HG02973 (cell line): ENCODE data around the gene GREB1L.
"Not testable (repeated sequence)": the region's sequence is repeated elsewhere in the genome, so short reads cannot be mapped to it uniquely, and the experiment has no call there.

Experiments
- ATAC-seq: cut with Tn5 transposase; IDR thresholded peaks from one replicate; pipeline ENCODE4 v1.9.1; 2021; ENCODE audit warnings: moderate library complexity; ENCODE audit not compliant: unreplicated experiment

GREB1L gene

GRCh38 chr18:21242141-21242779 is at the start of gene GREB1L:
Gene GREB1L, plus strand, starts transcription at chr18:21242232. Its CDS starts 141,287 bp downstream, at chr18:21383519.
- no peak for ATAC-seq

- ATAC-seq, result no peak
Observed at GRCh38 chr18:21192308-21192624, 49.8 kb upstream of the GREB1L start.

DNA sequence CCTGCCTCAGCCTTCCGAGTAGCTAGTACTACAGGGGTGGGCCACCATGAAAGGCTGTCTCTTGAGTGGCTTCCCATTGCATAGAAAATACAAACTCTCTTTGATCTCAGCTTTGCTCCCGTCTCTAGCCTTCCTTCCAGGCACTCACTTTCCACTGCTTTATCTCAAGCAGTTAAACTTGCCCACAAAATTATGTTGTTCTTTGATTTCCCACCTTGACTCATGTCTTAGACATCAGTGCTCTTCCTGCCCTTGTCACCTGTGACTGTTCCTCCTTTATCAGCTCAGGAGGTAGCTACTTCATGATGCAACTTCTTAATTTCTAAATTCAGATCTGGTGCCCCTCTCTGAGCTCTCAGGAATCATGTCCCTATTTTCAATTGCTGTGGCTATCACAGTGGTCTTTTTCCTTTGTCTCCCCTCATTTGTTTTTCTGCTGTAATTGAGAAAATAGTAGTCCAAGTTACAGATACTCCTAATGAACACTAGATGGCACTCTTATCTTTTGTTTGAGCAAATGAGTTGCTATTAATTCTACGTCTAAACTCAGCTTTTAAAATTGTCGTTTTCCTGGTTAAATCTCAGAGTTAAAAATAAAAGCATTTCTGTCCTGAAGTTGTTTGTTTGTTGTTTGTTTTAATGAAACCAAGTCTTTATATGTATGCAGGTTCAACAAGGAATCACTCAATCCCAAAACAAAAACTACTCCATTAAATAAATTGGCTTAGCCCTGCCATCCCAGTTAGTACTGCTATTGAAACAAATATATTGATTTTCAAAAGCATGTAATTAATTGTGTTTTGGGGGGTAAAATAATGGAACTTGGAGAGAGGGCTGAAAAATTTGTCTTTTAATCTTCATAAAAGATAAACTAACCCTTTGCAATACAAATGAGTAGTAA is 46.9 kb upstream of the GREB1L start:
- no peak for ATAC-seq

- ATAC-seq, result no peak
Observed at GRCh38 chr18:21196426-21196825, 45.6 kb upstream of the GREB1L start.

- no peak for ATAC-seq
Observed at GRCh38 chr18:21203126-21203525, 38.9 kb upstream of the GREB1L start.

- ATAC-seq, result no peak
Observed at GRCh38 chr18:21203542-21204241, 38.3 kb upstream of the GREB1L start.

DNA sequence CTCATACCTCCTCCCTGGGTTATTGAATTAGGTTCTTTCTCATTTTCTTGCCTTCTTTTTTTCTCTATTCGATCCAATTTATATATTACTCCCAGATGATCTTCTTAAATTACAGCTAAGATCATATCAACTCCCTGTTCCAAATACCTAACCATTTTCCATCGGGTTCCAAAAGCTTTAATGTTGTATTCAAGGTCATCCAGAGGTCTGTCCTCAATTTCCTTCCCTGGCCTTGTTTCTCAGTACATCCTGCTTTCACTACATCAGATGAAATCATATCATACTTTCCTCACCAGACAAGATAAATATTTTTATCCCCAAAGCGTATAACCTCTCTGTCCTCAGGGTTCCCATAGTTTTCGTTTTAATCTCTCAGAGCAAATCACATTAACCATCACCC is 36.3 kb upstream of the GREB1L start:
- ATAC-seq, result no peak

GRCh38 chr18:21210278-21210677 is 31.8 kb upstream of the GREB1L start:
- no peak for ATAC-seq

GRCh38 chr18:21210784-21211183 is 31.2 kb upstream of the GREB1L start:
- no peak for ATAC-seq

DNA sequence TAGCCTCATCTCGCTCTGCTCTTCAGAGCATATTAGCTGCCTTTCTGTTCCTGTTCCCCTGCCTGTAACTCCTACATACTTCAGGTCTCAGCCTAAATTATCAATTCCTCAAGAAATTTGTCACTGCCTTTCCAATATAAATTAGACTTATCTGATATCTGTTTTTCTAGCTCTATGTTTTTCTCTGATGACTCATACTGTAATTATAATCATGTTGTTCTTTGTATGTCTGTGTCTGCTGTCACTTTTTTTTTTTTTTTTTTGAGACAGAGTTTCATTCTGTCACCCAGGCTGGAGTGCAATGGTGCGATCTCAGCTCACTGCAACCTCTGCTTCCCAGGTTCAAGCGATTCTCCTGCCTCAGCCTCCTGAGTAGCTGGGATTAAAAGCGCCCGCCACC is 27.6 kb upstream of the GREB1L start:
- not testable (repeated sequence) for ATAC-seq

- ATAC-seq, result no peak
Observed at GRCh38 chr18:21215490-21215889, 26.5 kb upstream of the GREB1L start.

DNA sequence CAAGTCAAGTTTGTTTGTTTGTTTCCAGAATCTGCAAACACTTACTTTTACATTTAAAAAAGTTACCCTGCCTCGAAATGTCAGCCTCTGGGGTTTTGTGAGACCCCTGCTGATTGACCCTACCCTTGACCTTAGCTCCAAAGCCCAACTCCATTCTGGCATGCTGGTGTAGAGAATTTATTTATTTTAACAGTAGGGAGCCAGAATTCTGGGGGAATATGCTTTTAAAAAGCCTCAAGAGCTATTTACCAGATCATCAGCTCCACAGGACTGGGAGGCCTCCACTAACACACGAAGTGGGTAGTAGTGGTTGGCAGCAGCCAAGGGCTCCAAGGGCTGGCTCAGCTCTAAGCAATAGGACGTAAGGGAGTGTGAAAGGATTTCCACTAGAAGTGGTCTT is 23.2 kb upstream of the GREB1L start:
- no peak for ATAC-seq

DNA sequence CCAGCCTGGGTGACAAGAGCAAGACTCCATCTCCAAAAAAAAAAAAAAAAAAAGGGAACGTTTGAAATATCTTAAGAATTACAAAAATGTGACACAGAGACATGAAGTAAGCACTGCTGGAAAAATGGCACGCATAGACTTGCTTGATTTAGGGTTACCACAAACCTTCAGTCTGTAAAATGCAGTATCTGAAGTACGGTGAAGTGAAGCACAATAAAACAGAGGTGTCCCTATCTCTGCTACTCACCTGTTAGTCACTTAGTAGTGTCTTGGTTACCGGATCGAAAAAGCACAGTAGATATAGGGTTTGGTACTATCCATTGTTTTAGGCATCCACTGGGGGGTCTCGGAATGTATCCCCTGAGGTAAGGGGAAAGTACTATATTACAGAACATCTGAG is 11.6 kb upstream of the GREB1L start:
- no peak for ATAC-seq

DNA sequence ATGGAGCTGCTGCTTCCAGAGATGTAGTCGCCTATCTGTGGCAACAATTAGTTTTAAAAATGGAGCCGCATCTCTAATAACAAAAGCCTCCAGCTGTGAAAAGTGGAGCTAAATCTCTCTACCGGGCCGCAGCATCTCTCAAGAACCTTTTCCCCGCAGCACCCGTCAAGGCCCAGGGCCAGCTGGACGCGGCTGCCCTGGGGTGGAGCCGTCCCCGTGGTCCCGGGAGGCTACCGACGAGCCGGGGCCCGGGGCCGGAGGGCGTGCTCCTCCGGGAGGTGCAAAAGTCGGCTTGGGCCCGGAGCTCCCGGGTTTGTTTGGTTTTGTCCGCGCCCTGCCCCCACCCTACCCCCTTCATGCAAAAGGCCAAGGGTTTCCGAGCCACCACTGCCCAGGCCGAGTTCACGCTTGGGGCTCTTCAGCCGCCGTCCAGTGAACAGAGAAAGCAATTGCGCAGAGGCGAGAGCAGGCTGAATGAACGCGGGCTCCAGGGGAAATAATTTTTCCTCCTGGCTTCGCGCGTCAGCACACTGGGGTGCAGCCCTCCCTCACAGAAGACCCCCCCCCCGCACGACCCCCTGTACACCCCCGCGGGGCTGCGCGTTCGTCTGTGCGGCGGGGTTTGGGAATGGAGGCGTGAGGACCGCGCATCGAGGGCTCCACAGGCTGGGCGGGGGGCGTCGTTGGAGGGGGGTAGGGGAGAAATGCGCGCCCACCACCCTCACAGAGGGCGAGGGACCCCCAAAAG is 557 bp upstream of the GREB1L start:
- ATAC-seq, result no peak

DNA sequence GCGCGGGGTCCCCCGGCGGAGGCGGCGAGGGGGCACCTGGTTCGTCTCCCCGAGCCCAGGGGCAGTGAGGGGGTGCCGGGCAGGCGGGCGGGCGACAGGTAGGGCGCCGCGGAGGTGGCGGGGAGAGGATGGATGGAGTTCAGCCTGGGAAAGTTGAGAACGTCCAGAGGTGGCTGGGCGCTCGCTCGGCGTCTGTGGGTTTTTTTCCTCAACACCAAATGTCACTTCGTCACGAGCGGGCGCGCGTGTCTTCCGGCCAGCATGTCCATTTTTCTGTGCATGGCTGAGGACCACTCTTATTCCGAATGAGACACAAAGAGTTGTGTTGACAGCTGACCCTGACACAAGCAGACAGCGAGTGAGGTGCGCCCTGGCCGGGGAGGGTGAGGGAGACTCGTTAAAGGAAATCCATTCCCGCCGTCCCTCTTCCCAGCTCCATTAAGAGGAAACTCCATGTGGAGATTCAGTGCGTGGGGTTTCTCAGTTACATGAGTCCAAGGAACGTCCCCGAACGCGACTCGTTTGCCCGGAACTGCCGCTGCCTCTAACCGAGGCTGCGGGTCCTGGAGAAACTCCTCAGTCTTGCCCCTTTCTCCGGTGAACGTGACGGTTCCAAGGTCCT is 859 bp downstream of the GREB1L start:
- ATAC-seq, result no peak

DNA sequence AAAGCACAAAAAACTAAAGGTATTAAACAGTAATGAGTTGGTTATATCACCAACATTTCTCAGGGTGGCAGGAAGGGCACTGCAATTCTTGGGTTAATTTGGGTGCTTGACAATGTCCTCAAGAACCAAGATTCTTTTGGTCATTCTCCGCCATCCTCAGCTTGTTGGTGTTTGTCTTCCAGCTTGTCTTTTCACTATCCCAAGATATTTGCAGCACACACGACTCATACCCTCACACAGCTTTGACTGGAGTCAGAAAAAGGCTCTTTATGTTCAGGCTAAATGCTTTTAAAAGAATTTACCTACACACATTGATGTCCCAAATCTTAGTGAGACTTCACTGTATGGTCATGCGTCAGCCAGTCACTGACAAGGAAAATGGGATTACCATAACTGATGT is 12.5 kb downstream of the GREB1L start:
- ATAC-seq, result no peak

DNA sequence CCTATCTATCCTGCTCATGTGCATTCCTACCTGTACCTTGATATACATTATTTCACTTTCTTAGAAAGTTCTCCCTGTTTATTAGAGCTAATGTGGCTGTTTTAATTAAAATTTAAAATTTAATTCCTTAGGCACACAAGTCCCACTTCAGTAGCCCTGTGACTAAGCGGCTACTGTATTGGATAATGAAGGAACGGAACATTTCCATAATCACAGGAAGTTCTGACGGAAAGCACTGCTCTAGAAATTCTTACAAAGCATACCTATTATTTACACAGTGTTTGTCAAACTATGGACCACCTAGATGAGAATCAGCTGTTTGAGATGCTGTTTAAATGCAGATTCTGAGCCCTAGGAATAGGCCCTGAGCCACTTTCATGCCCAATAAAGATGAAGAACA is 13.2 kb downstream of the GREB1L start:
- ATAC-seq, result no peak

GRCh38 chr18:21257386-21257785 is 15.4 kb downstream of the GREB1L start:
- no peak for ATAC-seq

DNA sequence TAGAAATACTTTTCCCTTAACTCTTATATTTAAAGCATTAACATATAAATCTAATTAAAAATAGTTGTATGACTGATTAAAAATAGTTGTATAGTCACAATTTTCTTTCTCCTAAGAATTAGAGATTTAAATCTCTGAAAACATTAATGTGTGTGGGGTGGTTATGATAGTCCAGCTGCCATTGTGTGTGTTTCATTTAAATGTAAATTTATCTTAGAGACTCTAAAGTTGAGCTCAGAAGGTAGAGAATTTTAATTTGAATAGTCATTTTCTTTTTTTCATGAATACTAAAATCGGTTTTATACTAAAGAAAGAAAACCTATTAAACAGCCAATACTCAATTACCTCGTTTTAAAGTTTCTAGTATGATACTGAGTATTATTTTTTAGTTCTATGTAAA is 18.6 kb downstream of the GREB1L start:
- no peak for ATAC-seq

DNA sequence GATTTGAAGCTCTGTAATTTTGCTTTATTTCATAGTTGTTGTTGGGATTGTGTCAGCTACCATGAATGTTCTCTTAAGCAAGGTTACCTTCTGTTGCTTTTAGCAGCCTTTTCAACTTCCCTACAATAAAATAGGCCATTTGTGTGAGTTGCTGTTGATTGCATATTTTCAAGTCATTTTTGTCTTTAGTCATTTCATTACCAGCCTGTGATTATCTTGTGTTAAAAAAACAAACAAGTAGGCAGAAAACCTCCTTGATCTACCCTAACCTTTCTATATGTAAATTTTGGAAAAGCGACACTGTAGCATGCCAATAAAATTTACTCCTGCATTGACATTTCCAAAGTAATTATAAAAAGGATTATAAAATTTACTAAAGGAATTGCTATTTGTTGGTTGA is 19.3 kb downstream of the GREB1L start:
- ATAC-seq, result no peak

DNA sequence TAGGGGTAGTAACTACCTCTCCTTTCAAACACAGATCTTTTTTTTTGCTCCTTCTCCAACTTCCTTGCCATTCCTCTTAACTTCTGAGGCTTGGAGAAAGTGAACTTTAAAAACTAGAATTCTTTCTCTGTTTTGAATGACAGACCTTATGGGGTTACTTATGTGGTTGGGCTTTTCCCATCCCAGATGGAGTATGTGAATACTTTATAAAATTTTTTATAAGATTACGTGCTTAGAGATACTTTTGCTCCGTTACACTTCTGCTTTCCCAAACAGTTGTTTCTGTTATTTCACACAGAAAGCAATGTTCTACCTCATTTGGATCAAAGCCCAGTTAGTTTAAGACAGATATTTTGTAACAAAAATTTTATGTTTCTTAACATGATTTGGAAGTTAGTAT is 20.2 kb downstream of the GREB1L start:
- no peak for ATAC-seq
